Caco-2 (cell line): ENCODE data around the gene MEGF11. TPM values are rescaled to one million over a fixed set of nuclear protein-coding genes. Genes with fewer than 3 reads are reported as not detected.

Experiments
- BruUV-seq: library from RNA; stranded (reverse); fragments of 400-500 nt; replicated peaks from 2 replicates; lab custom pipeline; 2021; lab: Mats Ljungman, UMichigan
- CTCF ChIA-PET: fragments of 300-600 bp; sonication (Branson Sonifier 250); formaldehyde crosslinking; loops from one replicate; lab custom pipeline; 2022; ENCODE audit warnings: antibody characterized with exemption; lab: Charles Lee
- POLR2A ChIA-PET: fragments of 300-600 bp; sonication (Branson Sonifier 250); formaldehyde crosslinking; loops from one replicate; lab custom pipeline; 2022; ENCODE audit warnings: antibody characterized with exemption; lab: Charles Lee
- DNase-seq, 2 experiments: peaks; one replicate each; pipeline versions ENCODE4 v3.0.0 to v3.0.0-alpha.2; 2020 to 2022
- H3K27me3 ChIP-seq: replicated peaks from 2 replicates; pipeline ENCODE4 v1.6.0; 2011; ENCODE audit warnings: low read length; ENCODE audit not compliant: control insufficient read depth, insufficient read depth
- H3K36me3 ChIP-seq: 2 replicates; pipeline ENCODE4 v1.5.1; 2011; ENCODE audit warnings: low read length; ENCODE audit not compliant: control insufficient read depth, insufficient read depth
- H3K4me1 ChIP-seq: fragments of 250-450 bp; sonication (Bioruptor Pico); 2 replicates; pipeline ENCODE4 v1.5.1; 2020; ENCODE audit warnings: mild to moderate bottlenecking
- H3K4me3 ChIP-seq: 2 replicates; pipeline ENCODE4 v1.5.1; 2011; ENCODE audit warnings: low read depth, mild to moderate bottlenecking, control low read depth, low read length
- H3K9me3 ChIP-seq: fragments of 250-450 bp; sonication (Bioruptor Pico); 2 replicates; pipeline ENCODE4 v1.5.1; 2020; ENCODE audit warnings: mild to moderate bottlenecking, moderate library complexity
- H3K27ac Mint-ChIP-seq: one replicate; pipeline ENCODE4 v1.8.0; 2022; ENCODE audit warnings: mixed read lengths; ENCODE audit not compliant: unreplicated experiment
- H3K27me3 Mint-ChIP-seq: one replicate; pipeline ENCODE4 v1.8.0; 2022; ENCODE audit warnings: mixed read lengths; ENCODE audit not compliant: insufficient read depth, unreplicated experiment
- H3K36me3 Mint-ChIP-seq: one replicate; pipeline ENCODE4 v1.8.0; 2022; ENCODE audit warnings: mild to moderate bottlenecking, mixed read lengths; ENCODE audit not compliant: insufficient read depth, unreplicated experiment
- H3K4me1 Mint-ChIP-seq: one replicate; pipeline ENCODE4 v1.8.0; 2022; ENCODE audit warnings: low read depth, mixed read lengths; ENCODE audit not compliant: unreplicated experiment
- H3K4me3 Mint-ChIP-seq: one replicate; pipeline ENCODE4 v1.8.0; 2022; ENCODE audit warnings: mild to moderate bottlenecking, moderate library complexity, mixed read lengths; ENCODE audit not compliant: unreplicated experiment
- H3K9me3 Mint-ChIP-seq: one replicate; pipeline ENCODE4 v1.8.0; 2022; ENCODE audit warnings: mixed read lengths; ENCODE audit not compliant: unreplicated experiment
- intact Hi-C: fragments of 100-400 bp; cut with micrococcal nuclease; formaldehyde crosslinking; loops from one replicate; pipeline ENCODE4 v1.10.0; 2022; ENCODE audit not compliant: unreplicated experiment
- total RNA-seq: library from RNA; stranded (reverse); gene quantifications from 2 replicates; pipeline ENCODE4 v1.2.3, GENCODE V29; 2022
- TF ChIP-seq, protein P1 (sequence below), 2 experiments: fragments of 200-600 bp in 1 of 2; IDR thresholded peaks; 1 replicate in 1 of 2; 2 replicates in 1 of 2; pipeline versions ENCODE4 v1.5.1 to v1.8.0; 2011 to 2022; ENCODE audit warnings: antibody characterized with exemption in 1 of 2, control low read depth in 1 of 2, inconsistent platforms in 1 of 2, low read depth in 1 of 2, low read length in 1 of 2, mild to moderate bottlenecking in 1 of 2, moderate library complexity in 1 of 2; ENCODE audit not compliant: insufficient read depth in 1 of 2, severe bottlenecking in 1 of 2, unreplicated experiment in 1 of 2

The MEGF11 gene
- total RNA-seq, 1 experiment from 2014 or later = 0.66 TPM

DNA sequence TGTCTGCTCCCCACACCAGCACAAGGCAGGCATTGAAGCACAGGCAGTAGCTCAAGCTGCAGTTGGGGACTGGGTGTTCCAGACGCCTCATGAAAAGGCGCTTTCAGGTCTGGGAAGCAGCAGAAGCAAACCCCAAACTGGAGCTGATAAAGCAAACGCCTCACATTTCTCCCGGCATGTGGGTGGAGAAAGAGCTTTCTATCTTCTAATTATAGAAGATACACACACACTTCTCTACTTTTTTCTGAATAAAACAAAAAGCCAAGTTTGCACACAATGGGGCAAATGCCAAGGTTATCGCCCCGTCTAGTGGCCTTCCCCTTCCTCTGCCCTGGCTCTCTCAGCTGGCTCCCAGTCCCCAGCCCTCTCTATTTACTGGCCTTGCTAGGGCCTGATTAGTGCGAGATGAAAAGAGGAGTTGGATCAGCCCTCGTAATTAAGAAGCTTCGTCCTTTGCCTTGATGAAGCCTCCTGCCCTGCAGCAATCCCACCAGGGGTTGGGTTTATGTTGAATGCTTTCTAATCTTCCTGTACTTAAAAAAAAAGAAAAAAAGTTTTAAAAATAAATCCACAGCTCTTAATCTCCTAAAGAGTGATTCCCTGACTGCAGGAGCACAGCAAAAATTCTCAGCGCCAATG lies 120.2 kb downstream of the MEGF11 start:
- H3K4me3 Mint-ChIP-seq = no peak overlapping the region
- intact Hi-C loops = no loop called here

GRCh38 chr15:66132251-66132816 lies 121.2 kb downstream of the MEGF11 start:
- no peaks in the 10 kb centered on the region for H3K36me3 ChIP-seq
- intact Hi-C loops = no loop called here
- ChIA-PET POLR2A (no interaction called here), CTCF (interaction anchor here (0.6 kb wide), 1 partner anchor 1153 kb away, joined by 3 read pairs; no protein-coding TSS in a partner anchor)
- no peak overlapping the region for H3K4me3 Mint-ChIP-seq
- no peaks in the 10 kb centered on the region for H3K4me1 ChIP-seq
- no peaks in the 10 kb centered on the region for H3K9me3 Mint-ChIP-seq
- no peaks in the 10 kb centered on the region for H3K4me1 Mint-ChIP-seq
- H3K36me3 Mint-ChIP-seq = no peaks in the 10 kb centered on the region
- H3K27ac Mint-ChIP-seq = no peak overlapping the region
- TF ChIP-seq, protein P1, sequence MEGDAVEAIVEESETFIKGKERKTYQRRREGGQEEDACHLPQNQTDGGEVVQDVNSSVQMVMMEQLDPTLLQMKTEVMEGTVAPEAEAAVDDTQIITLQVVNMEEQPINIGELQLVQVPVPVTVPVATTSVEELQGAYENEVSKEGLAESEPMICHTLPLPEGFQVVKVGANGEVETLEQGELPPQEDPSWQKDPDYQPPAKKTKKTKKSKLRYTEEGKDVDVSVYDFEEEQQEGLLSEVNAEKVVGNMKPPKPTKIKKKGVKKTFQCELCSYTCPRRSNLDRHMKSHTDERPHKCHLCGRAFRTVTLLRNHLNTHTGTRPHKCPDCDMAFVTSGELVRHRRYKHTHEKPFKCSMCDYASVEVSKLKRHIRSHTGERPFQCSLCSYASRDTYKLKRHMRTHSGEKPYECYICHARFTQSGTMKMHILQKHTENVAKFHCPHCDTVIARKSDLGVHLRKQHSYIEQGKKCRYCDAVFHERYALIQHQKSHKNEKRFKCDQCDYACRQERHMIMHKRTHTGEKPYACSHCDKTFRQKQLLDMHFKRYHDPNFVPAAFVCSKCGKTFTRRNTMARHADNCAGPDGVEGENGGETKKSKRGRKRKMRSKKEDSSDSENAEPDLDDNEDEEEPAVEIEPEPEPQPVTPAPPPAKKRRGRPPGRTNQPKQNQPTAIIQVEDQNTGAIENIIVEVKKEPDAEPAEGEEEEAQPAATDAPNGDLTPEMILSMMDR (IDR thresholded peaks at IDR 0.05; ENCODE audit: insufficient read depth in 1 of 2, low read depth in 1 of 2, low read length in 1 of 2, severe bottlenecking in 1 of 2, unreplicated experiment in 1 of 2) = no peak
- BruUV-seq = no TSS peak
- H3K9me3 ChIP-seq = no peaks in the 10 kb centered on the region
- H3K4me3 ChIP-seq = no peak overlapping the region
- H3K27me3 ChIP-seq = no peaks in the 10 kb centered on the region
- DNase-seq = no peak
- H3K27me3 Mint-ChIP-seq = peaks cover 18% of the 10 kb centered on the region

More for the DNA sequence above, 120.2 kb downstream of the MEGF11 start:
- no peak for DNase-seq
- H3K9me3 Mint-ChIP-seq = no peaks in the 10 kb centered on the region
- Histone ChIP-seq H3K9me3 (no peaks in the 10 kb centered on the region), H3K4me3 (no peak overlapping the region), H3K36me3 (no peaks in the 10 kb centered on the region), H3K4me1 (no peaks in the 10 kb centered on the region), H3K27me3 (no peaks in the 10 kb centered on the region)
- H3K36me3 Mint-ChIP-seq = no peaks in the 10 kb centered on the region
- no peak overlapping the region for H3K27ac Mint-ChIP-seq
- BruUV-seq = no TSS peak
- H3K27me3 Mint-ChIP-seq = peaks cover 10% of the 10 kb centered on the region
- ChIA-PET CTCF (no interaction called here), POLR2A (no interaction called here)
- TF ChIP-seq, protein P1 (IDR thresholded peaks at IDR 0.05; ENCODE audit: insufficient read depth in 1 of 2, low read depth in 1 of 2, low read length in 1 of 2, severe bottlenecking in 1 of 2, unreplicated experiment in 1 of 2) = no peak
- no peaks in the 10 kb centered on the region for H3K4me1 Mint-ChIP-seq

- POLR2A ChIA-PET = no interaction called here
- Mint-ChIP-seq H3K9me3 (no peaks in the 10 kb centered on the region), H3K27ac (no peak overlapping the region), H3K36me3 (no peaks in the 10 kb centered on the region), H3K4me1 (no peaks in the 10 kb centered on the region), H3K27me3 (peaks cover 20% of the 10 kb centered on the region), H3K4me3 (no peak overlapping the region)
- no peaks in the 10 kb centered on the region for H3K27me3 ChIP-seq
- CTCF ChIA-PET = interaction anchor here (0.6 kb wide), 1 partner anchor 1154 kb away, joined by 3 read pairs; no protein-coding TSS in a partner anchor
- no TSS peak for BruUV-seq
- H3K36me3 ChIP-seq = no peaks in the 10 kb centered on the region
- TF ChIP-seq, protein P1 (IDR thresholded peaks at IDR 0.05; ENCODE audit: insufficient read depth in 1 of 2, low read depth in 1 of 2, low read length in 1 of 2, severe bottlenecking in 1 of 2, unreplicated experiment in 1 of 2) = no peak
- H3K9me3 ChIP-seq = no peaks in the 10 kb centered on the region
- DNase-seq = no peak
- intact Hi-C loops = no loop called here
- no peaks in the 10 kb centered on the region for H3K4me1 ChIP-seq
- no peak overlapping the region for H3K4me3 ChIP-seq
Measured at GRCh38 chr15:66131831-66132230, 121.7 kb downstream of the MEGF11 start.
